Activated CD4-positive, alpha-beta T cell treated with anti-CD3 and anti-CD28 coated beads, Interleukin-2, amount 10 ng/mL, durations not matched to agents 24 days and 14 days (primary cell): ENCODE results near the gene TCF3. TPM values are rescaled to one million over a fixed set of nuclear protein-coding genes. Genes with fewer than 3 reads are reported as not detected.
"Not testable (repeated sequence)": the region's sequence is repeated elsewhere in the genome, so short reads cannot be mapped to it uniquely, and the experiment has no call there.

ENCODE experiments used
- DNase-seq: peaks from one replicate; pipeline ENCODE4 v3.0.0; 2022
- H3K27ac Mint-ChIP-seq: one replicate; pipeline ENCODE4 v1.8.0; 2022; ENCODE audit warnings: mild to moderate bottlenecking, mixed read lengths
- H3K27me3 Mint-ChIP-seq: one replicate; pipeline ENCODE4 v1.8.0; 2022; ENCODE audit warnings: mixed read lengths
- H3K36me3 Mint-ChIP-seq: one replicate; pipeline ENCODE4 v1.8.0; 2022; ENCODE audit warnings: low read depth, mild to moderate bottlenecking, mixed read lengths
- H3K4me1 Mint-ChIP-seq: one replicate; pipeline ENCODE4 v1.8.0; 2021; ENCODE audit warnings: mixed read lengths
- H3K4me3 Mint-ChIP-seq: one replicate; pipeline ENCODE4 v1.8.0; 2022; ENCODE audit warnings: mild to moderate bottlenecking, moderate library complexity, mixed read lengths
- H3K9me3 Mint-ChIP-seq: one replicate; pipeline ENCODE4 v1.8.0; 2021; ENCODE audit warnings: mixed read lengths
- intact Hi-C: fragments of 100-400 bp; cut with micrococcal nuclease; formaldehyde crosslinking; loops from one replicate; pipeline ENCODE4 v1.15.1; 2023
- total RNA-seq: library from RNA; stranded (reverse); gene quantifications from 2 replicates; pipeline ENCODE4 v1.2.3, GENCODE V29; 2022

Gene TCF3
- total RNA-seq = 147 and 154 TPM in 2 replicates

- H3K4me3 Mint-ChIP-seq = peak within 1 kb of the TSS; percentile 94
- H3K9me3 Mint-ChIP-seq = no peaks in the 10 kb centered on the region
- DNase-seq = peak; percentile 100
- peak within 1 kb of the TSS; percentile 93 for H3K27ac Mint-ChIP-seq
- H3K4me1 Mint-ChIP-seq = peaks cover 17% of the 10 kb centered on the region
- intact Hi-C loops = loop anchor here (5.0 kb wide), 2 partner anchors 60 to 160 kb away; partner anchors contain the start of genes ATP8B3 and MBD3
- no peaks in the 10 kb centered on the region for H3K27me3 Mint-ChIP-seq
- H3K36me3 Mint-ChIP-seq = peaks cover 16% of the 10 kb centered on the region
Observed at GRCh38 chr19:1652471-1653299, at the start of gene TCF3. Gene TCF3 (minus strand): TSS chr19:1652615. CDS start chr19:1650248, 2,367 bp downstream.

- intact Hi-C loops = no loop called here
- no peaks in the 10 kb centered on the region for H3K36me3 Mint-ChIP-seq
- H3K4me3 Mint-ChIP-seq = no peak overlapping the region
- H3K27ac Mint-ChIP-seq = no peak overlapping the region
- H3K4me1 Mint-ChIP-seq = peaks cover 4% of the 10 kb centered on the region
- H3K9me3 Mint-ChIP-seq = peaks cover 15% of the 10 kb centered on the region
- H3K27me3 Mint-ChIP-seq = peaks cover 18% of the 10 kb centered on the region
- DNase-seq = no peak
Observed at GRCh38 chr19:1700733-1701663, 48.6 kb upstream of the TCF3 start.

GRCh38 chr19:1699998-1700732 lies 47.8 kb upstream of the TCF3 start:
- Mint-ChIP-seq H3K9me3 (peaks cover 7% of the 10 kb centered on the region), H3K36me3 (no peaks in the 10 kb centered on the region), H3K27me3 (peaks cover 18% of the 10 kb centered on the region), H3K27ac (no peak overlapping the region), H3K4me1 (peaks cover 4% of the 10 kb centered on the region), H3K4me3 (no peak overlapping the region)
- intact Hi-C loops = no loop called here
- DNase-seq = no peak

- no peak overlapping the region for H3K4me3 Mint-ChIP-seq
- peaks cover 4% of the 10 kb centered on the region for H3K4me1 Mint-ChIP-seq
- H3K27me3 Mint-ChIP-seq = peaks cover 18% of the 10 kb centered on the region
- no peak for DNase-seq
- H3K27ac Mint-ChIP-seq = no peak overlapping the region
- no peaks in the 10 kb centered on the region for H3K36me3 Mint-ChIP-seq
- H3K9me3 Mint-ChIP-seq = peaks cover 6% of the 10 kb centered on the region
- intact Hi-C loops = no loop called here
Observed at GRCh38 chr19:1699386-1699785, 47.0 kb upstream of the TCF3 start.

GRCh38 chr19:1698636-1699035 lies 46.2 kb upstream of the TCF3 start:
- intact Hi-C loops = no loop called here
- Mint-ChIP-seq H3K27ac (no peak overlapping the region), H3K4me3 (no peak overlapping the region), H3K4me1 (peaks cover 4% of the 10 kb centered on the region), H3K36me3 (no peaks in the 10 kb centered on the region), H3K27me3 (peaks cover 18% of the 10 kb centered on the region), H3K9me3 (peaks cover 3% of the 10 kb centered on the region)
- DNase-seq = no peak

- H3K27me3 Mint-ChIP-seq, H3K9me3 Mint-ChIP-seq, H3K27ac Mint-ChIP-seq, H3K4me1 Mint-ChIP-seq, H3K4me3 Mint-ChIP-seq, DNase-seq, intact Hi-C loops, H3K36me3 Mint-ChIP-seq: not testable (repeated sequence)
Observed at GRCh38 chr19:1695481-1695880, 43.1 kb upstream of the TCF3 start.

- Mint-ChIP-seq H3K27me3 (peaks cover 7% of the 10 kb centered on the region), H3K9me3 (peaks cover 3% of the 10 kb centered on the region), H3K27ac (no peak overlapping the region), H3K36me3 (no peaks in the 10 kb centered on the region), H3K4me1 (no peaks in the 10 kb centered on the region), H3K4me3 (no peak overlapping the region)
- DNase-seq = no peak
- intact Hi-C loops = no loop called here
Observed at GRCh38 chr19:1691589-1692290, 39.3 kb upstream of the TCF3 start.

- peak; percentile 90 for DNase-seq
- H3K27ac Mint-ChIP-seq = no peak overlapping the region
- peaks cover 3% of the 10 kb centered on the region for H3K9me3 Mint-ChIP-seq
- H3K4me1 Mint-ChIP-seq = no peaks in the 10 kb centered on the region
- H3K27me3 Mint-ChIP-seq = peaks cover 7% of the 10 kb centered on the region
- H3K36me3 Mint-ChIP-seq = no peaks in the 10 kb centered on the region
- no peak overlapping the region for H3K4me3 Mint-ChIP-seq
- intact Hi-C loops = no loop called here
Observed at GRCh38 chr19:1690699-1691307, 38.4 kb upstream of the TCF3 start.

- H3K4me3 Mint-ChIP-seq, H3K9me3 Mint-ChIP-seq, H3K36me3 Mint-ChIP-seq, DNase-seq, H3K27ac Mint-ChIP-seq, H3K27me3 Mint-ChIP-seq, H3K4me1 Mint-ChIP-seq, intact Hi-C loops: not testable (repeated sequence)
Observed at GRCh38 chr19:1685785-1686184, 33.4 kb upstream of the TCF3 start.

GRCh38 chr19:1685046-1685445 lies 32.6 kb upstream of the TCF3 start:
- H3K4me3 Mint-ChIP-seq = no peak overlapping the region
- no peak for DNase-seq
- no peaks in the 10 kb centered on the region for H3K36me3 Mint-ChIP-seq
- H3K4me1 Mint-ChIP-seq = no peaks in the 10 kb centered on the region
- H3K27ac Mint-ChIP-seq = no peak overlapping the region
- H3K27me3 Mint-ChIP-seq = peaks cover 9% of the 10 kb centered on the region
- no peaks in the 10 kb centered on the region for H3K9me3 Mint-ChIP-seq
- intact Hi-C loops = no loop called here

- no peaks in the 10 kb centered on the region for H3K9me3 Mint-ChIP-seq
- H3K27me3 Mint-ChIP-seq = peaks cover 9% of the 10 kb centered on the region
- H3K27ac Mint-ChIP-seq = no peak overlapping the region
- DNase-seq = no peak
- H3K36me3 Mint-ChIP-seq = no peaks in the 10 kb centered on the region
- H3K4me1 Mint-ChIP-seq = no peaks in the 10 kb centered on the region
- intact Hi-C loops = no loop called here
- H3K4me3 Mint-ChIP-seq = no peak overlapping the region
Observed at GRCh38 chr19:1684573-1684912, 32.1 kb upstream of the TCF3 start.

- Mint-ChIP-seq H3K9me3 (no peaks in the 10 kb centered on the region), H3K27me3 (peaks cover 9% of the 10 kb centered on the region), H3K4me1 (no peaks in the 10 kb centered on the region), H3K27ac (no peak overlapping the region), H3K36me3 (no peaks in the 10 kb centered on the region), H3K4me3 (no peak overlapping the region)
- DNase-seq = no peak
- intact Hi-C loops = no loop called here
Observed at GRCh38 chr19:1683869-1684572, 31.6 kb upstream of the TCF3 start.
